ENCODE measurements around the gene ADGRV1.

- no peak for TF ChIP-seq POLR2AphosphoS5 (IDR thresholded peaks at IDR 0.05; ENCODE audit: low read depth, low read length)
- TF ChIP-seq, protein P1, sequence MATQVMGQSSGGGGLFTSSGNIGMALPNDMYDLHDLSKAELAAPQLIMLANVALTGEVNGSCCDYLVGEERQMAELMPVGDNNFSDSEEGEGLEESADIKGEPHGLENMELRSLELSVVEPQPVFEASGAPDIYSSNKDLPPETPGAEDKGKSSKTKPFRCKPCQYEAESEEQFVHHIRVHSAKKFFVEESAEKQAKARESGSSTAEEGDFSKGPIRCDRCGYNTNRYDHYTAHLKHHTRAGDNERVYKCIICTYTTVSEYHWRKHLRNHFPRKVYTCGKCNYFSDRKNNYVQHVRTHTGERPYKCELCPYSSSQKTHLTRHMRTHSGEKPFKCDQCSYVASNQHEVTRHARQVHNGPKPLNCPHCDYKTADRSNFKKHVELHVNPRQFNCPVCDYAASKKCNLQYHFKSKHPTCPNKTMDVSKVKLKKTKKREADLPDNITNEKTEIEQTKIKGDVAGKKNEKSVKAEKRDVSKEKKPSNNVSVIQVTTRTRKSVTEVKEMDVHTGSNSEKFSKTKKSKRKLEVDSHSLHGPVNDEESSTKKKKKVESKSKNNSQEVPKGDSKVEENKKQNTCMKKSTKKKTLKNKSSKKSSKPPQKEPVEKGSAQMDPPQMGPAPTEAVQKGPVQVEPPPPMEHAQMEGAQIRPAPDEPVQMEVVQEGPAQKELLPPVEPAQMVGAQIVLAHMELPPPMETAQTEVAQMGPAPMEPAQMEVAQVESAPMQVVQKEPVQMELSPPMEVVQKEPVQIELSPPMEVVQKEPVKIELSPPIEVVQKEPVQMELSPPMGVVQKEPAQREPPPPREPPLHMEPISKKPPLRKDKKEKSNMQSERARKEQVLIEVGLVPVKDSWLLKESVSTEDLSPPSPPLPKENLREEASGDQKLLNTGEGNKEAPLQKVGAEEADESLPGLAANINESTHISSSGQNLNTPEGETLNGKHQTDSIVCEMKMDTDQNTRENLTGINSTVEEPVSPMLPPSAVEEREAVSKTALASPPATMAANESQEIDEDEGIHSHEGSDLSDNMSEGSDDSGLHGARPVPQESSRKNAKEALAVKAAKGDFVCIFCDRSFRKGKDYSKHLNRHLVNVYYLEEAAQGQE (IDR thresholded peaks at IDR 0.05; ENCODE audit: insufficient read depth in 1 of 2, low read depth in 2 of 2, low read length in 2 of 2) = no peak
These were observed 306.6 kb downstream of the ADGRV1 start for GRCh38 chr5:90865180-90865579.

Measured in PFSK-1 (cell line).